H54 (cell line): ENCODE measurements around the gene MMP7.

Experiments used
- DNase-seq: peaks from one replicate; pipeline ENCODE4 v3.0.0; 2011; ENCODE audit warnings: low spot score, mixed read lengths; ENCODE audit not compliant: insufficient read length
- FAIRE-seq: peaks from 3 replicates; lab custom pipeline; 2011; peaks lifted over from hg19 to GRCh38; lab: Jason Lieb, UNC
- POLR2A ChIP-seq: IDR thresholded peaks from 2 replicates; pipeline ENCODE4 v1.6.1; 2011; ENCODE audit warnings: low read depth, mild to moderate bottlenecking, low read length

The MMP7 gene

DNA sequence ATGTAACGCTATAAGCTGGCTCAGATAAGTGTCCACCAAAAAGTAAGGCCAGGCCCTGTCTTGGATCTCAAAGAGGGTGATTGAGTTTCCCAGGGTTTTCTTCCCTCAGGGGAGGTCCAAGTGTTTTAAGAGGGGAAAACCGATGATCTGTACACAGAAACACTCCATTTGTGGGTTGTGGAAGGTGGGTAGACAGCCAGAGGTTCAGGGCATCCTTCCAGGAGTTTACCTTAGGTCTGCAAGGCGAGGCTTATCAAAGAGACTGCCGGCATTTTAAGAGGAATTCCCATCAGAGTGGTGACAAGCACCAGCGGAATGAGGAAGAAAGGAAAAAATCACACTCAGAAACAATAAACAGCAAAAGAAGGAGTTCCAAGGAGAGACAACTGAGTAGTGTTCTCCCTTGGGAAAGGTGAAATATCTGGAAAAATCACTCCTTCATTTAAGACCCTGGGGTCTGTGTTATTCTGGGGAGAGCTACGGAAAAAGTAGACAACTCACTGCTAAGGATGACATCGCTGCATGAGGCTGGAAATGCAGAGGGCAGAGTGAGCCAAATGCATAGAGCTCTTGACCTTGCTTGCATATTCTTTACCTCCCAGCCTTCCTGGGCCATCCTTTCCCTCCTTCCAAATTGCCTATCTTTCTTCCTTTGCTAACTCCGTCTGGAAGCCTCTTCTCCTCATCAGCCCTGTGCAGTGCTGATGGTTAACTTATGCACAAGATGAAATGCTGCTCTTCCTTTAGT, 22.1 kb upstream of the MMP7 start:
- TF ChIP-seq POLR2A, result no peak
- DNase-seq, result no peak
- peak; percentile 57 for FAIRE-seq

- no peak for TF ChIP-seq POLR2A
- FAIRE-seq, result no peak
- DNase-seq, result no peak
These were observed 21.5 kb upstream of the MMP7 start for GRCh38 chr11:102552020-102552419.

- no peak for TF ChIP-seq POLR2A
- no peak for DNase-seq
- no peak for FAIRE-seq
These were observed 20.7 kb upstream of the MMP7 start for GRCh38 chr11:102551169-102551781.

GRCh38 chr11:102546923-102547471, 16.4 kb upstream of the MMP7 start:
- FAIRE-seq, result no peak
- no peak for TF ChIP-seq POLR2A

DNA sequence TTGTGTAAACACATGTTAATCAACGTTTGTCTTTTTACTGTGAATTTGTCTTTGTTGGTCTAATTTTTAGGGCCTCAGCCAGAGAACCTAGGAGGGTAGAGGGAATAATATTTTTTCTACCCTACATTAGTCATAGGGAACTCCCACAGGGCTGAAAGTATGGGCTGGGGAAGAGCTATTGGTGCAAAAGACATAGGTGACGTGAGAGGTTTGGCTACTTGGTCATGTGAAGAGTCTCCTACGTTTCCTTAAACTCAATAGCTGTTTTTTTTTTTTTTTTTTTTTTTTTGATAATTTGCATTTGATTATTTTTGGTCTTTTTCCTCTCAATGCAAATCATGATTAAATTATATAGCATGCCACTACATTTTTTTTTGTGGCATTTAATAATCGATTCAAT, 15.9 kb upstream of the MMP7 start:
- no peak for TF ChIP-seq POLR2A
- DNase-seq, result no peak
- no peak for FAIRE-seq

More at GRCh38 chr11:102546923-102547471, 16.4 kb upstream of the MMP7 start:
- no peak for DNase-seq

GRCh38 chr11:102545701-102546100, 15.2 kb upstream of the MMP7 start:
- FAIRE-seq, result no peak

DNA sequence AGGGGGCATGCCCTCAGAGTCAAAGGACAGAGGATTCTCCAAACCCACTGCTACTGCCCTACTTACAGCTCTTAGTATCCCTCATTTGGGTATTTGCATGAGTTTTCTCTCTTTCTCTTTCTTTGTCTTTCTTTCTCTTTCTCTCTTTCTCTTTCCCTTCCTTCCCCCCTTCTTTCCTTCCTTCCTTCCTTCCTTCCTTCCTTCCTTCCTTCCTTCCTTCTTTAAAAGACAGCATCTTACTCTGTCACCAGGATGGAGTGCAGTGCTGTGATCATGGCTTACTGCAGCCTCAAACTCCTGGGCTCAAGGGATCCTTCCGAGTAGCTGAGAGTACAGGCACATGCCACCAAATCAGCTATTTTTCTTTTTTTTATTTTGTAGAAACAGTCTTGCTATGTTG, 14.0 kb upstream of the MMP7 start:
- no peak for DNase-seq
- TF ChIP-seq POLR2A, result no peak
- no peak for FAIRE-seq

More at GRCh38 chr11:102545701-102546100, 15.2 kb upstream of the MMP7 start:
- DNase-seq, result no peak
- TF ChIP-seq POLR2A, result no peak

- DNase-seq (no peak), FAIRE-seq (no peak)
- TF ChIP-seq POLR2A, result no peak
These were observed 9.0 kb upstream of the MMP7 start for GRCh38 chr11:102539567-102539966.

GRCh38 chr11:102538932-102539331, 8.4 kb upstream of the MMP7 start:
- FAIRE-seq, result no peak
- no peak for DNase-seq
- no peak for TF ChIP-seq POLR2A

GRCh38 chr11:102534261-102534872, 3.8 kb upstream of the MMP7 start:
- FAIRE-seq (no peak), DNase-seq (no peak)
- TF ChIP-seq POLR2A, result no peak

- FAIRE-seq (no peak), DNase-seq (no peak)
- no peak for TF ChIP-seq POLR2A
These were observed 1.9 kb downstream of the MMP7 start for GRCh38 chr11:102528618-102529017.

DNA sequence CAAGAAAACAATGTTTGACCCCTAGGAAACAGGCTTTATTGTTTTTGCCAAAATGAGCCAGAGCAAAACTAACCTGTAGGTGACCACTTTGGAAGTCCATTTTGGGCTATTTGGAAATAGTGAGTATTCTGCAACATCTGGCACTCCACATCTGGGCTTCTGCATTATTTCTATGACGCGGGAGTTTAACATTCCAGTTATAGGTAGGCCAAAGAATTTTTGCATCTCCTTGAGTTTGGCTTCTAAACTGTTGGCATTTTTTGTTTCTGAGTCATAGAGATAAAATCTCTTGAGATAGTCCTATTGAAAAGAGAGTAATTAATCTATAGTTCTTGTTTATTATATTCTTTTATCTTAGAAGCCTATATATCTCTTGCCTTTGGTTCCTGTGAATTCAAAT, 2.9 kb downstream of the MMP7 start:
- DNase-seq (no peak), FAIRE-seq (no peak)
- no peak for TF ChIP-seq POLR2A

DNA sequence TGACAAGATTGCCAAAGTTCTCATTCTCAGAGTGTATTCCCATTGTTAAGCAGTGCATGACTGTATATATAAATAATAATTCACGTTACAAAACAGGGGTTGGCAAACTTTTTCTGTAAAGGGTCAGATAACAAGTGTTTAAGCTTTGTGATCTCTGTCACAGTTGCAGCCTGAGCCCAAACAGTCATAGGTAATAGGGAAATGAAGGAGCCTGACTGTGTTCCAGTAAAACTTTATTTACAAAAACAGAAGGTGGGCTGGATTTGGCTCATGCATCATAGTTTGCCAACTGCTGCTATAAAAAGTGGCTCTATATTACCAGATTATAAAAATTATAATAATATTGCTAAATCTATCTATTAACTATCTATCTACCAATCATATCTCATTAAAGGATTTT, 3.5 kb downstream of the MMP7 start:
- FAIRE-seq (no peak), DNase-seq (no peak)
- TF ChIP-seq POLR2A, result no peak

DNA sequence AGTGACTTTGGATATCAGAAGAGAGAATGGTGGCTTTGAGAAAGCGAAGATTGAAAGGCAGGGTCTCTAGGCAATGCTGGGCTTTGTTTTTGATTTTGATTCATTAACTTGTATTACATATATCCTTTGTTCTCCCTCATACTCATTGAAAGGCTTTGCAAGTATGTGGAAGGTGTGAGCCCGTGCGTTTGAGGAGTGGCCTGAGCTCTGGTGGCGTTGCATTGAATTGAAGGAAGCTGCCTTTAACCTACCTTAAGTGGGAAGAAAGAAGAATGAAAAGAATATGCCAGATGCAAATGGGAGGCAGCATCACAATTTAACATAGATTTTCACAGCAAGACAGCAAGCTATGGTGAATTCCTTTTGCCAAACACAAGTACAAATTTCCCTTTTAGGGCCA, 6.7 kb downstream of the MMP7 start:
- FAIRE-seq (no peak), DNase-seq (no peak)
- no peak for TF ChIP-seq POLR2A
